A549 (cell line): ENCODE results near the gene KIF26A. TPM values are rescaled to one million over a fixed set of nuclear protein-coding genes. Genes with fewer than 3 reads are reported as not detected.

Source experiments
- ATAC-seq, 2 experiments: fragments of 200-7000 bp in 1 of 2; fragments of >200 bp in 1 of 2; cut with Nextera tagmentation in 1 of 2; cut with Tn5 transposase in 1 of 2; 3 replicates each; pipeline versions ENCODE4 v1.8.0 to v1.9.1; 2018 to 2020; ENCODE audit warnings: mild to moderate bottlenecking in 1 of 2, moderate library complexity in 1 of 2
- CTCF ChIA-PET: fragments of 300-600 bp; sonication (Branson Sonifier 250); formaldehyde crosslinking; extraction: SDS; loops from one replicate; lab custom pipeline; 2021; ENCODE audit warnings: antibody characterized with exemption, inconsistent platforms; lab: Yijun Ruan, JAX
- POLR2A ChIA-PET: fragments of 350-600 bp; formaldehyde crosslinking; extraction: SDS; loops from one replicate; lab custom pipeline; 2021; ENCODE audit warnings: antibody characterized with exemption, inconsistent platforms; lab: Yijun Ruan, JAX
- DNase-seq, 2 experiments: peaks; one replicate each; pipeline versions ENCODE4 v3.0.0 to v3.0.0-alpha.2; 2011 to 2016; ENCODE audit warnings: low read depth in 1 of 2, low spot score in 1 of 2
- FAIRE-seq: peaks from 2 replicates; lab custom pipeline; 2011; peaks lifted over from hg19 to GRCh38; lab: Jason Lieb, UNC
- H3K27ac ChIP-seq, 2 experiments: fragments of >200 bp; sonication (Bioruptor Twin); formaldehyde crosslinking; 3 replicates each; pipeline ENCODE4 v1.5.1; 2016 to 2017
- H3K4me1 ChIP-seq: fragments of >200 bp; sonication (Bioruptor Twin); formaldehyde crosslinking; 3 replicates; pipeline ENCODE4 v1.6.1; 2016
- H3K4me2 ChIP-seq: fragments of >200 bp; sonication (Bioruptor Twin); formaldehyde crosslinking; 3 replicates; pipeline ENCODE4 v1.6.1; 2016
- H3K4me3 ChIP-seq: fragments of >200 bp; sonication (Bioruptor Twin); formaldehyde crosslinking; 3 replicates; pipeline ENCODE4 v1.5.1; 2016
- H3K9me3 ChIP-seq: fragments of >200 bp; sonication (Bioruptor Twin); formaldehyde crosslinking; 3 replicates; pipeline ENCODE4 v1.6.1; 2016
- CBX2 ChIP-seq: fragments of 200-600 bp; sonication (generic); IDR thresholded peaks from 2 replicates; pipeline ENCODE4 v1.6.1; 2016; ENCODE audit warnings: low read depth, mild to moderate bottlenecking, borderline replicate concordance
- CHD4 ChIP-seq: fragments of 200-600 bp; sonication (generic); IDR thresholded peaks from 2 replicates; pipeline ENCODE4 v1.6.1; 2016; ENCODE audit warnings: antibody characterized with exemption, mild to moderate bottlenecking, borderline replicate concordance
- EHF ChIP-seq: fragments of 250-450 bp; sonication (Bioruptor Pico); IDR thresholded peaks from 2 replicates; pipeline ENCODE4 v1.5.0; 2020; ENCODE audit warnings: mild to moderate bottlenecking
- EHMT2 ChIP-seq: fragments of 200-600 bp; sonication (generic); IDR thresholded peaks from 2 replicates; pipeline ENCODE4 v1.6.1; 2016; ENCODE audit warnings: antibody characterized with exemption, low read depth, mild to moderate bottlenecking, moderate library complexity
- FOXS1 ChIP-seq: fragments of 250-450 bp; sonication (Bioruptor Pico); IDR thresholded peaks from 2 replicates; pipeline ENCODE4 v1.5.0; 2020; ENCODE audit warnings: mild to moderate bottlenecking, moderate library complexity
- HEYL ChIP-seq: fragments of 250-450 bp; sonication (Bioruptor Pico); IDR thresholded peaks from 2 replicates; pipeline ENCODE4 v1.8.0; 2021; ENCODE audit warnings: mild to moderate bottlenecking, moderate library complexity
- HOXB13 ChIP-seq: fragments of 250-450 bp; sonication (Bioruptor Pico); IDR thresholded peaks from 2 replicates; pipeline ENCODE4 v1.5.0; 2020; ENCODE audit warnings: low read depth, mild to moderate bottlenecking, moderate library complexity
- HOXB5 ChIP-seq: fragments of 250-450 bp; sonication (Bioruptor Pico); IDR thresholded peaks from 2 replicates; pipeline ENCODE4 v1.5.0; 2020; ENCODE audit warnings: mild to moderate bottlenecking, moderate library complexity
- JUN ChIP-seq, 2 experiments: fragments of >200 bp; sonication (Bioruptor Twin); formaldehyde crosslinking; IDR thresholded peaks; 2 replicates in 1 of 2; 3 replicates in 1 of 2; pipeline ENCODE4 v1.6.1; 2016 to 2017
- KDM5A ChIP-seq: fragments of 200-600 bp; sonication (generic); IDR thresholded peaks from 2 replicates; pipeline ENCODE4 v1.6.1; 2016; ENCODE audit warnings: antibody characterized with exemption, mild to moderate bottlenecking
- NFE2L2 ChIP-seq: fragments of 150-350 bp; conservative IDR thresholded peaks from 2 replicates; pipeline ENCODE4 v1.6.1; 2014; ENCODE audit warnings: low read length
- NPAS2 ChIP-seq: fragments of 250-450 bp; sonication (Bioruptor Pico); IDR thresholded peaks from 2 replicates; pipeline ENCODE4 v1.8.0; 2022; ENCODE audit warnings: mild to moderate bottlenecking, moderate library complexity, borderline replicate concordance
- NR3C1 ChIP-seq: fragments of >200 bp; sonication (Bioruptor Twin); formaldehyde crosslinking; IDR thresholded peaks from 3 replicates; pipeline ENCODE4 v1.6.1; 2017
- PHF8 ChIP-seq: fragments of 200-600 bp; sonication (generic); IDR thresholded peaks from 2 replicates; pipeline ENCODE4 v1.6.1; 2016; ENCODE audit warnings: low read depth, mild to moderate bottlenecking, antibody characterized with exemption, moderate library complexity, borderline replicate concordance
- POLR2A ChIP-seq: IDR thresholded peaks from 2 replicates; pipeline ENCODE4 v1.6.1; 2012; ENCODE audit warnings: mild to moderate bottlenecking, low read length
- RCOR1 ChIP-seq: fragments of 150-350 bp; IDR thresholded peaks from 2 replicates; pipeline ENCODE4 v1.6.1; 2014; ENCODE audit warnings: antibody characterized with exemption, low read length, low read depth
- RFX5 ChIP-seq: fragments of 450-650 bp; IDR thresholded peaks from 2 replicates; pipeline ENCODE4 v1.7.1; 2014; ENCODE audit warnings: antibody characterized with exemption, mild to moderate bottlenecking, moderate library complexity
- TP53 ChIP-seq: fragments of 250-450 bp; sonication (Bioruptor Pico); IDR thresholded peaks from 2 replicates; pipeline ENCODE4 v1.5.0; 2021; ENCODE audit warnings: mild to moderate bottlenecking, moderate library complexity
- ZC3H11A ChIP-seq: fragments of 450-650 bp; IDR thresholded peaks from 2 replicates; pipeline ENCODE4 v1.6.1; 2014; ENCODE audit warnings: antibody characterized with exemption, mild to moderate bottlenecking
- ZNF302 ChIP-seq: fragments of 250-450 bp; sonication (Bioruptor Pico); IDR thresholded peaks from 2 replicates; pipeline ENCODE4 v1.9.0; 2021; ENCODE audit warnings: inconsistent platforms, mild to moderate bottlenecking, moderate library complexity
- WGBS: methylation state at CpG from one replicate; pipeline ENCODE4 v1.1.6; 2017; ENCODE audit errors: missing lambda C conversion rate; 5-methylcytosine and 5-hydroxymethylcytosine counted together
- polyA plus RNA-seq, 4 experiments: library from polyadenylated mRNA; depleted of rRNA in 3 of 4; stranded (reverse); fragments of >200 nt; fragmentation: RNase III in 1 of 4; extraction: RNeasy Plus Mini Kit Qiagen cat#74134 plus additional on column Dnase treatment in 1 of 4; gene quantifications; 2 replicates in 3 of 4; 3 replicates in 1 of 4; pipeline ENCODE4 v1.2.3, GENCODE V29; 2011 to 2017
- TF ChIP-seq, protein P1 (sequence below): fragments of >200 bp; sonication (Bioruptor Twin); formaldehyde crosslinking; IDR thresholded peaks from 2 replicates; pipeline ENCODE4 v1.6.1; 2016
- TF ChIP-seq, protein P2 (sequence below): fragments of 150-350 bp; IDR thresholded peaks from 2 replicates; pipeline ENCODE4 v1.6.1; 2014; ENCODE audit warnings: low read depth, mild to moderate bottlenecking, low read length
- TF ChIP-seq, protein P3 (sequence below): fragments of 250-450 bp; sonication (Bioruptor Pico); IDR thresholded peaks from 2 replicates; pipeline ENCODE4 v1.5.0; 2020; ENCODE audit warnings: low read depth, mild to moderate bottlenecking, moderate library complexity
- TF ChIP-seq, protein P4 (sequence below): fragments of 200-600 bp; sonication (generic); IDR thresholded peaks from 2 replicates; pipeline ENCODE4 v1.6.1; 2016; ENCODE audit warnings: antibody characterized with exemption, mild to moderate bottlenecking, moderate library complexity
- TF ChIP-seq, protein P5 (sequence below): fragments of >200 bp; sonication (Bioruptor Twin); formaldehyde crosslinking; IDR thresholded peaks from 3 replicates; pipeline ENCODE4 v1.6.1; 2016

The KIF26A gene
- polyA plus RNA-seq, 2 of the 4 experiments (the other 2 are of a cell fraction), result 0.28 to 2.3 TPM

DNA sequence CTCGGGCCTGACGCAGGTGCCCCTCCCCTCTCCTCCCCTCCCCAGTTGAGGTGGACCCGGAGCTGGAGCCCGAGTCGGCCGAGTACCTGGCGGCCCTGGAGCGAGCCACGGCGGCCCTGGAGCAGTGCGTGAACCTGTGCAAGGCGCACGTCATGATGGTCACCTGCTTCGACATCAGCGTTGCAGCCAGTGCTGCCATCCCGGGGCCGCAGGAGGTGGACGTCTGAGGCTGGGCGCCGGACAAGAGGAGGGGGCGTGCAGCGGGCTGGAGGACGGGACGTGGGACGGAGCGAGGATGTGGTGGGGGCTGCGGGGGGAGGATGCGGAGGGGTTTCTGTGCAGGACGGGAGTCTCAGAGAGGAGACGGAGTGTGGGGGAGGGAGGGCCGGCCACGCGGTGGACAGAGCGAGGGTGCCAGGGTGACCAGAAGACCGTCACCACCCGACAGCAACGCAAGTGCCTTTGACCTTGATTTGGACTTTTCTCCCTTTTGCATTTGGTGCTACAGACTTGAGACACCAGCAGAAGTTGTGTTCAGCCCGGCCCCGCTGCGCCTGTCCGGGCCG, 41.3 kb downstream of the KIF26A start:
- WGBS, result 87% methylated on average over 32 of the region's 42 CpGs
- ChIA-PET POLR2A (no interaction called here), CTCF (no interaction called here)
- Histone ChIP-seq H3K27ac (no peak overlapping the region), H3K4me2 (no peak overlapping the region), H3K4me3 (no peak overlapping the region), H3K9me3 (no peaks in the 10 kb centered on the region), H3K4me1 (peaks cover under 1% of the 10 kb centered on the region; the same call in 1 of the 3 replicates)
- DNase-seq (no peak), FAIRE-seq (no peak), ATAC-seq (no peak)
- TF ChIP-seq JUN (IDR thresholded peaks at IDR 0.05) (no peak), PHF8 (no peak), TP53 (CRISPR knock-in tag) (no peak), CHD4 (no peak), ZC3H11A (no peak), HOXB5 (CRISPR knock-in tag) (no peak), FOXS1 (CRISPR knock-in tag) (no peak), ZNF302 (no peak), NR3C1 (no peak), RFX5 (no peak), HOXB13 (CRISPR knock-in tag) (no peak)
- TF ChIP-seq, protein P1, sequence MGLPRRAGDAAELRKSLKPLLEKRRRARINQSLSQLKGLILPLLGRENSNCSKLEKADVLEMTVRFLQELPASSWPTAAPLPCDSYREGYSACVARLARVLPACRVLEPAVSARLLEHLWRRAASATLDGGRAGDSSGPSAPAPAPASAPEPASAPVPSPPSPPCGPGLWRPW, result no peak
- TF ChIP-seq, protein P2, sequence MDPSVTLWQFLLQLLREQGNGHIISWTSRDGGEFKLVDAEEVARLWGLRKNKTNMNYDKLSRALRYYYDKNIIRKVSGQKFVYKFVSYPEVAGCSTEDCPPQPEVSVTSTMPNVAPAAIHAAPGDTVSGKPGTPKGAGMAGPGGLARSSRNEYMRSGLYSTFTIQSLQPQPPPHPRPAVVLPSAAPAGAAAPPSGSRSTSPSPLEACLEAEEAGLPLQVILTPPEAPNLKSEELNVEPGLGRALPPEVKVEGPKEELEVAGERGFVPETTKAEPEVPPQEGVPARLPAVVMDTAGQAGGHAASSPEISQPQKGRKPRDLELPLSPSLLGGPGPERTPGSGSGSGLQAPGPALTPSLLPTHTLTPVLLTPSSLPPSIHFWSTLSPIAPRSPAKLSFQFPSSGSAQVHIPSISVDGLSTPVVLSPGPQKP, result no peak
- TF ChIP-seq, protein P3, sequence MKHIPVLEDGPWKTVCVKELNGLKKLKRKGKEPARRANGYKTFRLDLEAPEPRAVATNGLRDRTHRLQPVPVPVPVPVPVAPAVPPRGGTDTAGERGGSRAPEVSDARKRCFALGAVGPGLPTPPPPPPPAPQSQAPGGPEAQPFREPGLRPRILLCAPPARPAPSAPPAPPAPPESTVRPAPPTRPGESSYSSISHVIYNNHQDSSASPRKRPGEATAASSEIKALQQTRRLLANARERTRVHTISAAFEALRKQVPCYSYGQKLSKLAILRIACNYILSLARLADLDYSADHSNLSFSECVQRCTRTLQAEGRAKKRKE, result no peak
- TF ChIP-seq, protein P4, sequence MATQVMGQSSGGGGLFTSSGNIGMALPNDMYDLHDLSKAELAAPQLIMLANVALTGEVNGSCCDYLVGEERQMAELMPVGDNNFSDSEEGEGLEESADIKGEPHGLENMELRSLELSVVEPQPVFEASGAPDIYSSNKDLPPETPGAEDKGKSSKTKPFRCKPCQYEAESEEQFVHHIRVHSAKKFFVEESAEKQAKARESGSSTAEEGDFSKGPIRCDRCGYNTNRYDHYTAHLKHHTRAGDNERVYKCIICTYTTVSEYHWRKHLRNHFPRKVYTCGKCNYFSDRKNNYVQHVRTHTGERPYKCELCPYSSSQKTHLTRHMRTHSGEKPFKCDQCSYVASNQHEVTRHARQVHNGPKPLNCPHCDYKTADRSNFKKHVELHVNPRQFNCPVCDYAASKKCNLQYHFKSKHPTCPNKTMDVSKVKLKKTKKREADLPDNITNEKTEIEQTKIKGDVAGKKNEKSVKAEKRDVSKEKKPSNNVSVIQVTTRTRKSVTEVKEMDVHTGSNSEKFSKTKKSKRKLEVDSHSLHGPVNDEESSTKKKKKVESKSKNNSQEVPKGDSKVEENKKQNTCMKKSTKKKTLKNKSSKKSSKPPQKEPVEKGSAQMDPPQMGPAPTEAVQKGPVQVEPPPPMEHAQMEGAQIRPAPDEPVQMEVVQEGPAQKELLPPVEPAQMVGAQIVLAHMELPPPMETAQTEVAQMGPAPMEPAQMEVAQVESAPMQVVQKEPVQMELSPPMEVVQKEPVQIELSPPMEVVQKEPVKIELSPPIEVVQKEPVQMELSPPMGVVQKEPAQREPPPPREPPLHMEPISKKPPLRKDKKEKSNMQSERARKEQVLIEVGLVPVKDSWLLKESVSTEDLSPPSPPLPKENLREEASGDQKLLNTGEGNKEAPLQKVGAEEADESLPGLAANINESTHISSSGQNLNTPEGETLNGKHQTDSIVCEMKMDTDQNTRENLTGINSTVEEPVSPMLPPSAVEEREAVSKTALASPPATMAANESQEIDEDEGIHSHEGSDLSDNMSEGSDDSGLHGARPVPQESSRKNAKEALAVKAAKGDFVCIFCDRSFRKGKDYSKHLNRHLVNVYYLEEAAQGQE, result no peak

DNA sequence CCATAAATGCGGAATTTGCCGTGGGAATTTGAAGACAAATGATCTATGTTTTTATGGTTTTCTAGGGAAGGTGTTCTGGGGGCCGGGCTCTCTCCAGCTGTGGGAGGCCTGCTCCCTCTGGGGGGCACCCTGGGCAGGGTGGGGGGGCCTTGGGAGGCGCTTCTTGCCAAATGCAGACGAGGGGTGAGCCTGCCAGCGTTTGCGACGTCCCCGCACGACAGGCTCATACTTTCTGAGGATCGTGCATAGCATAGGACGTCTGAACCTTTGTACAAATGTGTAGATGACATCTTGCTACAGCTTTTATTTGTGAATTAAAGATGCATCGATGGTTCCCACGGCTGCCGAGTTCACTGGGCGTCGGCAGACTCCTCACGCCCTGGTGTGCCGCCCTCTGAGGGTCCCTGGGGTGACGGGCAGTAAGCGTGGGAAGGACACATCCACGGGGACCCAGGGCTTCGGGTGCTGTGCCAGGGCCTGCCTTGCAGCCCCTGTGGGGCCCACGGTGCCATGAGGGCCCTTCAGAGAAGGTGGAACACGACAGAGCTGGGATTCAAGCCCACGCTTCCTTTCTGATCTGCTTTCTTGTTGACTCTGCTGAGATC, 42.3 kb downstream of the KIF26A start:
- H3K4me3 ChIP-seq, result no peak overlapping the region
- no peak for ATAC-seq
- H3K9me3 ChIP-seq, result no peaks in the 10 kb centered on the region
- no peak overlapping the region for H3K4me2 ChIP-seq
- H3K4me1 ChIP-seq, result peaks cover 5% of the 10 kb centered on the region; the same call in 1 of the 3 replicates
- FAIRE-seq, result no peak
- POLR2A ChIA-PET, result no interaction called here
- DNase-seq, result no peak
- CTCF ChIA-PET, result interaction anchor here (0.8 to 1.3 kb wide), 2 partner anchors 14 to 86 kb away, joined by 3 read pairs; no protein-coding TSS in a partner anchor
- 70% methylated on average over 21 of the region's 26 CpGs for WGBS
- no peak overlapping the region for H3K27ac ChIP-seq
- no peak for TF ChIP-seq EHMT2
- no peak for TF ChIP-seq FOXS1 (CRISPR knock-in tag)
- TF ChIP-seq, protein P4, result no peak
- TF ChIP-seq NPAS2 (CRISPR knock-in tag), result no peak
- TF ChIP-seq CBX2, result no peak
- TF ChIP-seq HEYL (CRISPR knock-in tag), result no peak
- TF ChIP-seq, protein P5, sequence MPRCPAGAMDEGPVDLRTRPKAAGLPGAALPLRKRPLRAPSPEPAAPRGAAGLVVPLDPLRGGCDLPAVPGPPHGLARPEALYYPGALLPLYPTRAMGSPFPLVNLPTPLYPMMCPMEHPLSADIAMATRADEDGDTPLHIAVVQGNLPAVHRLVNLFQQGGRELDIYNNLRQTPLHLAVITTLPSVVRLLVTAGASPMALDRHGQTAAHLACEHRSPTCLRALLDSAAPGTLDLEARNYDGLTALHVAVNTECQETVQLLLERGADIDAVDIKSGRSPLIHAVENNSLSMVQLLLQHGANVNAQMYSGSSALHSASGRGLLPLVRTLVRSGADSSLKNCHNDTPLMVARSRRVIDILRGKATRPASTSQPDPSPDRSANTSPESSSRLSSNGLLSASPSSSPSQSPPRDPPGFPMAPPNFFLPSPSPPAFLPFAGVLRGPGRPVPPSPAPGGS, result no peak
- no peak for TF ChIP-seq ZNF302
- no peak for TF ChIP-seq KDM5A
- no peak for TF ChIP-seq NFE2L2
- TF ChIP-seq EHF, result no peak
- no peak for TF ChIP-seq RFX5
- TF ChIP-seq RCOR1, result no peak
- TF ChIP-seq HOXB5 (CRISPR knock-in tag), result no peak
- no peak for TF ChIP-seq POLR2A
